ENCODE data around the gene FLNB. TPM values are rescaled to one million over a fixed set of nuclear protein-coding genes. Genes with fewer than 3 reads are reported as not detected.

Gene FLNB
- total and polyA plus RNA-seq, 2 of the 8 experiments (the other 6 are each of a cell fraction or from before 2014, with no cell fraction given) = 72.3 to 118 TPM

DNA sequence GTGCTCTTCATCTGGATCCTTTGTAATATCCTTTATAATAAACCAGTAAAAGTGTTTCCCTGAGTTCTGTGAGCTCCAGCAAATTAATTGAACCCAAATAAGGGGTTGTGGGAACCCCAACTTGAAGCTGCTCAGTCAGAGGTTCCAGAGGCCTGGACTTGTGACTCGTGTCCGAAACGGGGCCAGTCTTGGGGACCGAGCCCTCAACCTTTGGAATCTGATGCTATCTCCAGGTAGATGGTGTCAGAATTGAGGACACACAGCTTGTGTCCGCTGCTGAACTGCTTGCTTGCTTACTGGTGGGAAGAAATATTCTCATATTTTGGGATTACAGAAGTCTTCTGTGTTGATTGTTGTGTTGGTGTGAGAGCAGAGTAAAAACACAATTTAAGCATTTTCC is 39.7 kb upstream of the FLNB start:
- ChIA-PET POLR2A (ENCODE audit: partially characterized antibody) (interaction anchor here (0.7 kb wide), 1 partner anchor 91 kb away, joined by 3 read pairs; no protein-coding TSS in a partner anchor), CTCF (ENCODE audit: partially characterized antibody) (interaction anchor here (0.5 to 1.4 kb wide), 3 partner anchors 11 to 199 kb away, joined by 3 to 10 read pairs (median 4); no protein-coding TSS in a partner anchor)
- Histone ChIP-seq H3K23ac (ENCODE audit: insufficient read length) (no peak overlapping the region), H3K14ac (ENCODE audit: insufficient read length) (no peak overlapping the region), H3K79me1 (ENCODE audit: low read depth, low read length) (no peaks in the 10 kb centered on the region), H3K79me2 (ENCODE audit: control insufficient read depth in 1 of 2, insufficient read depth in 2 of 2, low read length in 2 of 2) (no peaks in the 10 kb centered on the region), H4K91ac (replicated peaks; ENCODE audit: insufficient read length, low read length) (no peak overlapping the region), H3K4me3 (ENCODE audit: extremely low read depth in 1 of 4, insufficient read depth in 2 of 4, low read depth in 3 of 4, low read length in 4 of 4) (no peak overlapping the region), H3K27me3 (replicated peaks in 1 of 4; ENCODE audit: control insufficient read depth in 3 of 4, extremely low read depth in 1 of 4, insufficient read depth in 3 of 4, low read length in 3 of 4) (no peaks in the 10 kb centered on the region), H3K36me3 (ENCODE audit: control insufficient read depth in 2 of 4, insufficient read depth in 4 of 4, low read length in 3 of 4) (no peaks in the 10 kb centered on the region), H3K18ac (ENCODE audit: extremely low read depth, low read length) (no peak overlapping the region), H3K27ac (ENCODE audit: low read depth, low read length) (no peak overlapping the region), H2BK5ac (ENCODE audit: low read depth, low read length) (no peak overlapping the region), H3K23me2 (ENCODE audit: low read depth, low read length) (no peaks in the 10 kb centered on the region), H3K56ac (replicated peaks; ENCODE audit: insufficient read length, low read depth, low read length) (no peak overlapping the region), H2AFZ (ENCODE audit: low read length) (no peak overlapping the region), H3K4me1 (replicated peaks in 1 of 4; ENCODE audit: control insufficient read depth in 3 of 4, insufficient read depth in 4 of 4, low read length in 3 of 4) (peaks cover 0 to 10% (median 3%) of the 10 kb centered on the region in 4 experiments; a peak in 6 of 7 replicates), H3K4ac (replicated peaks; ENCODE audit: insufficient read length, low read depth, low read length) (no peak overlapping the region), H2BK20ac (ENCODE audit: low read length) (no peak overlapping the region), H2BK12ac (ENCODE audit: low read depth, low read length) (no peak overlapping the region), H4K5ac (ENCODE audit: insufficient read length, low read depth, low read length) (no peak overlapping the region), H2AK5ac (ENCODE audit: low read depth, low read length) (no peak overlapping the region), H3K9ac (replicated peaks in 1 of 4; ENCODE audit: extremely low read depth in 1 of 4, low read depth in 3 of 4, low read length in 3 of 4) (no peak overlapping the region), H3K4me2 (ENCODE audit: insufficient read depth in 1 of 2, low read depth in 2 of 2, low read length in 2 of 2) (no peak overlapping the region), H4K20me1 (replicated peaks in 1 of 2; ENCODE audit: control insufficient read depth in 1 of 2, insufficient read depth in 2 of 2, low read length in 2 of 2) (no peaks in the 10 kb centered on the region), H2BK120ac (replicated peaks; ENCODE audit: low read depth, low read length) (no peak overlapping the region), H2BK15ac (ENCODE audit: low read length) (no peak overlapping the region), H4K8ac (ENCODE audit: extremely low read depth, insufficient read depth, low read length) (no peak overlapping the region), H3K9me3 (ENCODE audit: insufficient read depth in 2 of 2, low read depth in 1 of 2, low read length in 1 of 2) (no peaks in the 10 kb centered on the region)
- no peak for DNase-seq (ENCODE audit: low read depth in 1 of 2, low spot score in 2 of 2)
- no peak for FAIRE-seq
- WGBS, 2 experiments (ENCODE audit: extremely low coverage in 1 of 2, insufficient coverage in 1 of 2, insufficient read length in 1 of 2, insufficient replicate concordance in 2 of 2, low coverage in 1 of 2, low lambda C conversion rate in 2 of 2, missing lambda C conversion rate in 1 of 2) = 93% methylated on average over 5 of the region's 5 CpGs; no CpG with 5 or more reads in 1 of the 2 experiments
- TF ChIP-seq PHF8 (conservative IDR thresholded peaks at IDR 0.05; ENCODE audit: low read depth, low read length) (no peak), BRCA1 (IDR thresholded peaks at IDR 0.05; ENCODE audit: low read depth, low read length) (no peak), EZH2 (IDR thresholded peaks at IDR 0.05; ENCODE audit: low read depth, low read length, severe bottlenecking) (no peak), SAP30 (IDR thresholded peaks at IDR 0.05; ENCODE audit: insufficient read depth, insufficient replicate concordance, low read length) (no peak), EGR1 (IDR thresholded peaks at IDR 0.05; ENCODE audit: borderline replicate concordance, low read depth, low read length) (no peak), NRF1 (IDR thresholded peaks at IDR 0.05; ENCODE audit: low read depth, low read length) (no peak), POU5F1 (IDR thresholded peaks at IDR 0.05; ENCODE audit: low read depth, low read length) (no peak), HDAC2 (IDR thresholded peaks at IDR 0.05; ENCODE audit: borderline replicate concordance in 1 of 2, low read depth in 2 of 2, low read length in 2 of 2) (no peak), POLR2AphosphoS5 (IDR thresholded peaks at IDR 0.05; ENCODE audit: low read depth, low read length) (no peak), SUZ12 (IDR thresholded peaks at IDR 0.05; ENCODE audit: low read length) (no peak), MAFK (IDR thresholded peaks at IDR 0.05; ENCODE audit: low read depth, low read length) (no peak), KDM1A (IDR thresholded peaks at IDR 0.05; ENCODE audit: borderline replicate concordance, low read length) (no peak)
- TF ChIP-seq, protein P1, sequence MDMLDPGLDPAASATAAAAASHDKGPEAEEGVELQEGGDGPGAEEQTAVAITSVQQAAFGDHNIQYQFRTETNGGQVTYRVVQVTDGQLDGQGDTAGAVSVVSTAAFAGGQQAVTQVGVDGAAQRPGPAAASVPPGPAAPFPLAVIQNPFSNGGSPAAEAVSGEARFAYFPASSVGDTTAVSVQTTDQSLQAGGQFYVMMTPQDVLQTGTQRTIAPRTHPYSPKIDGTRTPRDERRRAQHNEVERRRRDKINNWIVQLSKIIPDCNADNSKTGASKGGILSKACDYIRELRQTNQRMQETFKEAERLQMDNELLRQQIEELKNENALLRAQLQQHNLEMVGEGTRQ (IDR thresholded peaks at IDR 0.05; ENCODE audit: low read length) = no peak
